ENCODE measurements around the gene MFAP1. TPM values are rescaled to one million over a fixed set of nuclear protein-coding genes. Genes with fewer than 3 reads are reported as not detected.
"Not testable (repeated sequence)": the region's sequence is repeated elsewhere in the genome, so short reads cannot be mapped to it uniquely, and the experiment has no call there.

The MFAP1 gene
- total and polyA plus RNA-seq, 4 donors = 7.9 to 8.3 (median 8.1) TPM

DNA sequence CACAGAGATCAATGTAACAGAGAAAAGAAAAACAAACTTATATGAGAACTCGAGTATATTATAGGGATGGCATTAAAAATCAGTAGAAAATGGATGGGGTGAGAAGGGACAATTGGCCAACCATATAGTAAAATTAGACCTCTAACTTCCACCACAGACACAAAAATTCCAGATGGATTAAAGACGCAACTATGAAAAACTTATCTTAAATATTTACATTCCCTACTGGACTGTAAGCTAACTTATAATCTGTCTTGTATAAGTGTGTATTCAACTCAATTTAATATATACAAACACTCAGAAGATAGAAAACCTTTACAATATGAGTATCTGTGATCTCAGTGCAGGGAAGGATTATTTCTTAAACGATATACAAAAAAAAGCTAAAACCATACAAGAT is 3.0 kb downstream of the MFAP1 start:
- H3K9ac ChIP-seq (ENCODE audit: low read depth in 1 of 2, low read length in 2 of 2) = no peak overlapping the region
- no peak overlapping the region for H3K27ac ChIP-seq (ENCODE audit: low read depth in 1 of 2, low read length in 2 of 2)
- no peaks in the 10 kb centered on the region for H3K9me3 ChIP-seq (ENCODE audit: control insufficient read depth in 4 of 4, low read length in 3 of 4)
- H3K27me3 ChIP-seq (ENCODE audit: control insufficient read depth in 4 of 4, insufficient read depth in 4 of 4, low read length in 3 of 4) = no peaks in the 10 kb centered on the region
- H3K4me1 ChIP-seq (ENCODE audit: control insufficient read depth in 4 of 4, insufficient read depth in 4 of 4, low read length in 3 of 4) = peaks cover 9 to 12% (median 11%) of the 10 kb centered on the region in 4 donors
- peaks cover 0 to 7% (median 3%) of the 10 kb centered on the region in 4 donors for H3K36me3 ChIP-seq (ENCODE audit: control insufficient read depth in 4 of 4, insufficient read depth in 3 of 4, low read depth in 1 of 4, low read length in 3 of 4)
- TF ChIP-seq GABPA (IDR thresholded peaks at IDR 0.05 in 1 of 2, conservative IDR thresholded peaks at IDR 0.05 in 1 of 2) (no peak), RAD21 (IDR thresholded peaks at IDR 0.05) (no peak), HNF4G (IDR thresholded peaks at IDR 0.05) (no peak), TAF1 (conservative IDR thresholded peaks at IDR 0.05) (no peak), RXRA (IDR thresholded peaks at IDR 0.05) (no peak), HNF4A (conservative IDR thresholded peaks at IDR 0.05) (no peak), SP1 (IDR thresholded peaks at IDR 0.05) (no peak), JUND (IDR thresholded peaks at IDR 0.05) (no peak), FOXA1 (IDR thresholded peaks at IDR 0.05) (no peak), FOXA2 (IDR thresholded peaks at IDR 0.05) (no peak), YY1 (IDR thresholded peaks at IDR 0.05) (no peak), NR2F2 (IDR thresholded peaks at IDR 0.05) (no peak)
- TF ChIP-seq, protein P1, sequence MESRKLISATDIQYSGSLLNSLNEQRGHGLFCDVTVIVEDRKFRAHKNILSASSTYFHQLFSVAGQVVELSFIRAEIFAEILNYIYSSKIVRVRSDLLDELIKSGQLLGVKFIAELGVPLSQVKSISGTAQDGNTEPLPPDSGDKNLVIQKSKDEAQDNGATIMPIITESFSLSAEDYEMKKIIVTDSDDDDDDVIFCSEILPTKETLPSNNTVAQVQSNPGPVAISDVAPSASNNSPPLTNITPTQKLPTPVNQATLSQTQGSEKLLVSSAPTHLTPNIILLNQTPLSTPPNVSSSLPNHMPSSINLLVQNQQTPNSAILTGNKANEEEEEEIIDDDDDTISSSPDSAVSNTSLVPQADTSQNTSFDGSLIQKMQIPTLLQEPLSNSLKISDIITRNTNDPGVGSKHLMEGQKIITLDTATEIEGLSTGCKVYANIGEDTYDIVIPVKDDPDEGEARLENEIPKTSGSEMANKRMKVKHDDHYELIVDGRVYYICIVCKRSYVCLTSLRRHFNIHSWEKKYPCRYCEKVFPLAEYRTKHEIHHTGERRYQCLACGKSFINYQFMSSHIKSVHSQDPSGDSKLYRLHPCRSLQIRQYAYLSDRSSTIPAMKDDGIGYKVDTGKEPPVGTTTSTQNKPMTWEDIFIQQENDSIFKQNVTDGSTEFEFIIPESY (IDR thresholded peaks at IDR 0.05) = no peak
- TF ChIP-seq, protein P2, sequence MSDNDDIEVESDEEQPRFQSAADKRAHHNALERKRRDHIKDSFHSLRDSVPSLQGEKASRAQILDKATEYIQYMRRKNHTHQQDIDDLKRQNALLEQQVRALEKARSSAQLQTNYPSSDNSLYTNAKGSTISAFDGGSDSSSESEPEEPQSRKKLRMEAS (IDR thresholded peaks at IDR 0.05) = no peak
- TF ChIP-seq, protein P3, sequence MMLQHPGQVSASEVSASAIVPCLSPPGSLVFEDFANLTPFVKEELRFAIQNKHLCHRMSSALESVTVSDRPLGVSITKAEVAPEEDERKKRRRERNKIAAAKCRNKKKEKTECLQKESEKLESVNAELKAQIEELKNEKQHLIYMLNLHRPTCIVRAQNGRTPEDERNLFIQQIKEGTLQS (IDR thresholded peaks at IDR 0.05) = no peak
- TF ChIP-seq, protein P4, sequence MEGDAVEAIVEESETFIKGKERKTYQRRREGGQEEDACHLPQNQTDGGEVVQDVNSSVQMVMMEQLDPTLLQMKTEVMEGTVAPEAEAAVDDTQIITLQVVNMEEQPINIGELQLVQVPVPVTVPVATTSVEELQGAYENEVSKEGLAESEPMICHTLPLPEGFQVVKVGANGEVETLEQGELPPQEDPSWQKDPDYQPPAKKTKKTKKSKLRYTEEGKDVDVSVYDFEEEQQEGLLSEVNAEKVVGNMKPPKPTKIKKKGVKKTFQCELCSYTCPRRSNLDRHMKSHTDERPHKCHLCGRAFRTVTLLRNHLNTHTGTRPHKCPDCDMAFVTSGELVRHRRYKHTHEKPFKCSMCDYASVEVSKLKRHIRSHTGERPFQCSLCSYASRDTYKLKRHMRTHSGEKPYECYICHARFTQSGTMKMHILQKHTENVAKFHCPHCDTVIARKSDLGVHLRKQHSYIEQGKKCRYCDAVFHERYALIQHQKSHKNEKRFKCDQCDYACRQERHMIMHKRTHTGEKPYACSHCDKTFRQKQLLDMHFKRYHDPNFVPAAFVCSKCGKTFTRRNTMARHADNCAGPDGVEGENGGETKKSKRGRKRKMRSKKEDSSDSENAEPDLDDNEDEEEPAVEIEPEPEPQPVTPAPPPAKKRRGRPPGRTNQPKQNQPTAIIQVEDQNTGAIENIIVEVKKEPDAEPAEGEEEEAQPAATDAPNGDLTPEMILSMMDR (IDR thresholded peaks at IDR 0.05; ENCODE audit: low read depth, low read length, missing input control) = no peak
- no peak for DNase-seq (ENCODE audit: low spot score)
- no peak overlapping the region for H3K4me3 ChIP-seq (ENCODE audit: low read depth in 1 of 3, low read length in 3 of 3)
- WGBS = 69% methylated on average over 3 of the region's 3 CpGs

DNA sequence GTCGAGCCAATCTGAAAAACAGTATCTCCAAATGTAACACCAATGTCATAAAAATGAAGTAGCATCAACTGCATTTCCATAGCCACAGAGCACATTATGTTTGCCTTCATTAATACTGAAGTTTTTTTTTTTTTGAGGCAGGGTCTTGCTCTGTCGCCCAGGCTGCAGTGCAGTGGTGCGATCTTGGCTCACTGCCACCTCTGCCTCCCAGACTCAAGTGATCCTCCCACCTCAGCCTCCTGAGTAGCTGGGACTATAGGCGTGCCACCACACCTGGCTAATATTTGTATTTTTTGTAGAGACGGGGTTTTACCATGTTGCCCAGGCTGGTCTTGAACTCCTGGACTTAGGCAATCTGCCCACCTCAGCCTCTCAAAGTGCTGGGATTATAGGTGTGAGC is 9.4 kb downstream of the MFAP1 start:
- H3K4me3 ChIP-seq (ENCODE audit: low read depth in 1 of 3, low read length in 3 of 3); H3K27me3 ChIP-seq (ENCODE audit: control insufficient read depth in 4 of 4, insufficient read depth in 4 of 4, low read length in 3 of 4); DNase-seq (ENCODE audit: low spot score); H3K4me1 ChIP-seq (ENCODE audit: control insufficient read depth in 4 of 4, insufficient read depth in 4 of 4, low read length in 3 of 4); H3K27ac ChIP-seq (ENCODE audit: low read depth in 1 of 2, low read length in 2 of 2); H3K9me3 ChIP-seq (ENCODE audit: control insufficient read depth in 4 of 4, low read length in 3 of 4); H3K9ac ChIP-seq (ENCODE audit: low read depth in 1 of 2, low read length in 2 of 2): not testable (repeated sequence)
- WGBS = 95% methylated on average over 5 of the region's 5 CpGs
- H3K36me3 ChIP-seq (ENCODE audit: control insufficient read depth in 4 of 4, insufficient read depth in 3 of 4, low read depth in 1 of 4, low read length in 3 of 4) = peaks cover 13 to 46% (median 34%) of the 10 kb centered on the region in 4 donors

All from liver (tissue), 9 donors.